GM23248 (cell line): ENCODE results near the gene CARD10. TPM values are rescaled to one million over a fixed set of nuclear protein-coding genes. Genes with fewer than 3 reads are reported as not detected.

ENCODE experiments used
- DNase-seq: peaks from one replicate; pipeline ENCODE4 v3.0.0-alpha.2; 2015
- H2AFZ ChIP-seq: fragments of 200-600 bp; sonication (generic); 2 replicates; pipeline ENCODE4 v1.6.1; 2016; ENCODE audit warnings: antibody characterized with exemption
- H3F3A ChIP-seq: fragments of 200-600 bp; sonication (generic); 2 replicates; pipeline ENCODE4 v1.6.1; 2016; ENCODE audit warnings: mild to moderate bottlenecking, antibody characterized with exemption, mixed run types; ENCODE audit not compliant: insufficient read depth
- H3K27ac ChIP-seq: fragments of 200-600 bp; sonication (generic); 2 replicates; pipeline ENCODE4 v1.5.1; 2016; ENCODE audit warnings: mild to moderate bottlenecking
- H3K27me3 ChIP-seq: fragments of 200-600 bp; sonication (generic); replicated peaks from 2 replicates; pipeline ENCODE4 v1.6.1; 2016; ENCODE audit warnings: mild to moderate bottlenecking; ENCODE audit not compliant: insufficient read depth
- H3K36me3 ChIP-seq: fragments of 200-600 bp; sonication (generic); 2 replicates; pipeline ENCODE4 v1.6.1; 2016; ENCODE audit warnings: low read depth, mild to moderate bottlenecking
- H3K4me1 ChIP-seq: fragments of 200-600 bp; sonication (generic); 2 replicates; pipeline ENCODE4 v1.6.1; 2016; ENCODE audit warnings: mild to moderate bottlenecking; ENCODE audit not compliant: insufficient read depth
- H3K4me2 ChIP-seq: fragments of 200-600 bp; sonication (generic); one replicate; pipeline ENCODE4 v1.6.1; 2016; ENCODE audit warnings: mild to moderate bottlenecking; ENCODE audit not compliant: unreplicated experiment
- H3K4me3 ChIP-seq: fragments of 200-600 bp; sonication (generic); 2 replicates; pipeline ENCODE4 v1.5.1; 2016; ENCODE audit warnings: mild to moderate bottlenecking
- H3K79me2 ChIP-seq: fragments of 200-600 bp; sonication (generic); 2 replicates; pipeline ENCODE4 v1.6.1; 2016; ENCODE audit warnings: mild to moderate bottlenecking; ENCODE audit not compliant: insufficient read depth
- H3K9ac ChIP-seq: fragments of 200-600 bp; sonication (generic); 2 replicates; pipeline ENCODE4 v1.6.1; 2016; ENCODE audit warnings: mild to moderate bottlenecking
- H3K9me2 ChIP-seq: fragments of 200-600 bp; sonication (generic); 2 replicates; pipeline ENCODE4 v1.6.1; 2016; ENCODE audit warnings: mixed run types, mild to moderate bottlenecking, moderate library complexity; ENCODE audit not compliant: insufficient read depth
- H3K9me3 ChIP-seq: fragments of 200-600 bp; sonication (generic); one replicate; pipeline ENCODE4 v1.6.1; 2017; ENCODE audit warnings: low read depth
- H4K20me1 ChIP-seq: fragments of 200-600 bp; sonication (generic); 2 replicates; pipeline ENCODE4 v1.6.0; 2016; ENCODE audit not compliant: insufficient read depth
- EZH2 ChIP-seq: fragments of 200-600 bp; sonication (generic); IDR thresholded peaks from 2 replicates; pipeline ENCODE4 v1.6.1; 2018; ENCODE audit warnings: antibody characterized with exemption, mild to moderate bottlenecking; ENCODE audit not compliant: insufficient read depth, poor library complexity, severe bottlenecking
- EZH2phosphoT487 ChIP-seq: fragments of 200-600 bp; sonication (generic); IDR thresholded peaks from 2 replicates; pipeline ENCODE4 v1.6.1; 2018; ENCODE audit warnings: antibody characterized with exemption, moderate library complexity, mild to moderate bottlenecking, low read depth; ENCODE audit not compliant: insufficient read depth
- WGBS, 2 experiments: methylation state at CpG; one replicate each; pipeline ENCODE4 v1.1.6; 2015 to 2017; ENCODE audit warnings: low lambda C conversion rate in 2 of 2, low coverage in 1 of 2; ENCODE audit errors: missing lambda C conversion rate in 2 of 2; 5-methylcytosine and 5-hydroxymethylcytosine counted together
- in situ Hi-C: fragments of 300-500 bp; cut with MboI; formaldehyde crosslinking; loops from 2 replicates; pipeline ENCODE4 v1.15.0; 2020
- polyA plus RNA-seq: library from polyadenylated mRNA; unstranded; fragments of >200 nt; fragmentation: Nextera tagmentation; extraction: Ambion mirVana; gene quantifications from 2 replicates; pipeline ENCODE4 v1.2.1, GENCODE V29; 2016
- total RNA-seq: library from RNA; depleted of rRNA; stranded (reverse); fragments of >200 nt; shearing (Covaris generic); gene quantifications from 2 replicates; pipeline ENCODE4 v1.2.3, GENCODE V29; 2014

CARD10 gene
- total and polyA plus RNA-seq, 2 experiments from 2014 or later: 2.8 to 4.4 TPM

GRCh38 chr22:37476389-37477329 is 42.6 kb downstream of the CARD10 start:
- Histone ChIP-seq H3K27ac (no peak overlapping the region), H3K36me3 (no peaks in the 10 kb centered on the region), H3K9ac (no peak overlapping the region), H3K4me1 (no peaks in the 10 kb centered on the region), H3K9me2 (no peaks in the 10 kb centered on the region), H3K4me3 (no peak overlapping the region), H2AFZ (no peak overlapping the region), H3K9me3 (no peaks in the 10 kb centered on the region), H4K20me1 (no peaks in the 10 kb centered on the region), H3K79me2 (no peaks in the 10 kb centered on the region), H3F3A (no peaks in the 10 kb centered on the region), H3K4me2 (no peak overlapping the region), H3K27me3 (peaks cover 17% of the 10 kb centered on the region)
- DNase-seq: no peak
- TF ChIP-seq EZH2phosphoT487 (no peak), EZH2 (no peak)
- in situ Hi-C loops: no loop called here
- 53 to 54% methylated on average over 14 of the region's 14 CpGs for WGBS, 2 experiments

- in situ Hi-C loops: no loop called here
- no peak overlapping the region for H3K9ac ChIP-seq
- H3K27me3 ChIP-seq: peaks cover 37% of the 10 kb centered on the region
- no peaks in the 10 kb centered on the region for H3K79me2 ChIP-seq
- no peak overlapping the region for H3K4me2 ChIP-seq
- no peak overlapping the region for H2AFZ ChIP-seq
- WGBS, 2 experiments: 36 to 46% methylated on average over 11 of the region's 11 CpGs
- no peaks in the 10 kb centered on the region for H3K4me1 ChIP-seq
- H3K9me3 ChIP-seq: no peaks in the 10 kb centered on the region
- H3F3A ChIP-seq: peaks cover 8% of the 10 kb centered on the region; the same call in 1 of the 2 replicates
- DNase-seq: no peak
- no peaks in the 10 kb centered on the region for H3K9me2 ChIP-seq
- H3K36me3 ChIP-seq: no peaks in the 10 kb centered on the region
- no peak overlapping the region for H3K4me3 ChIP-seq
- H4K20me1 ChIP-seq: no peaks in the 10 kb centered on the region
- no peak overlapping the region for H3K27ac ChIP-seq
- no peak for TF ChIP-seq EZH2phosphoT487
- no peak for TF ChIP-seq EZH2
Measured at GRCh38 chr22:37474447-37475090, 44.6 kb downstream of the CARD10 start.

GRCh38 chr22:37473437-37473946 is 45.7 kb downstream of the CARD10 start:
- no peak overlapping the region for H3K4me2 ChIP-seq
- H3K9ac ChIP-seq: no peak overlapping the region
- H3K9me3 ChIP-seq: no peaks in the 10 kb centered on the region
- H3K9me2 ChIP-seq: no peaks in the 10 kb centered on the region
- no peaks in the 10 kb centered on the region for H3K79me2 ChIP-seq
- no peaks in the 10 kb centered on the region for H3K36me3 ChIP-seq
- WGBS, 2 experiments: 75 to 83% methylated on average over 8 of the region's 8 CpGs
- H2AFZ ChIP-seq: no peak overlapping the region
- peaks cover 47% of the 10 kb centered on the region for H3K27me3 ChIP-seq
- no peak overlapping the region for H3K4me3 ChIP-seq
- H3F3A ChIP-seq: peaks cover 8% of the 10 kb centered on the region; the same call in 1 of the 2 replicates
- TF ChIP-seq EZH2phosphoT487 (no peak), EZH2 (no peak)
- no peaks in the 10 kb centered on the region for H3K4me1 ChIP-seq
- in situ Hi-C loops: no loop called here
- no peak for DNase-seq
- no peaks in the 10 kb centered on the region for H4K20me1 ChIP-seq
- H3K27ac ChIP-seq: no peak overlapping the region

- H3K27me3 ChIP-seq: peaks cover 55% of the 10 kb centered on the region
- 9 to 10% methylated on average over 8 of the region's 8 CpGs for whole genome bisulfite sequencing, 2 experiments
Measured at GRCh38 chr22:37472418-37473006, 46.7 kb downstream of the CARD10 start.

More at GRCh38 chr22:37472418-37473006, 46.7 kb downstream of the CARD10 start:
- Histone ChIP-seq H3K79me2 (no peaks in the 10 kb centered on the region), H3K9me2 (no peaks in the 10 kb centered on the region), H3K4me2 (no peak overlapping the region), H3K9ac (no peak overlapping the region), H3F3A (peaks cover 8% of the 10 kb centered on the region; the same call in 1 of the 2 replicates), H3K27ac (no peak overlapping the region), H3K9me3 (no peaks in the 10 kb centered on the region), H3K4me3 (no peak overlapping the region), H4K20me1 (no peaks in the 10 kb centered on the region), H3K36me3 (no peaks in the 10 kb centered on the region), H2AFZ (no peak overlapping the region), H3K4me1 (no peaks in the 10 kb centered on the region)
- no peak for TF ChIP-seq EZH2phosphoT487
- no peak for TF ChIP-seq EZH2
- DNase-seq: peak; percentile 49
- in situ Hi-C loops: no loop called here
